Gastrocnemius medialis (tissue), 4 donors: ENCODE measurements around the gene CD79A. TPM values are rescaled to one million over a fixed set of nuclear protein-coding genes. Genes with fewer than 3 reads are reported as not detected.
A peak's percentile ranks its signal among the peaks of the same experiment; 100 is the strongest.

Experiments used
- ATAC-seq, 2 donors: fragments of 150-250 bp; one replicate each; pipeline ENCODE4 v1.9.1; 2016
- DNase-seq, 2 donors: peaks; one replicate each; pipeline ENCODE4 v3.0.0-alpha.2; 2019
- H3K27ac ChIP-seq, 4 donors: fragments of 200-600 bp; sonication (generic); 1 replicate in 1 of 4; 2 replicates in 3 of 4; pipeline ENCODE4 v1.5.1; 2016 to 2018; ENCODE audit warnings: mild to moderate bottlenecking in 2 of 4, moderate library complexity in 1 of 4
- H3K27me3 ChIP-seq, 3 donors: fragments of 200-600 bp; sonication (generic) in 2 of 3; 1 replicate in 1 of 3; 2 replicates in 2 of 3; pipeline versions ENCODE4 v1.5.1 to v1.6.0; 2016 to 2019; ENCODE audit warnings: mild to moderate bottlenecking in 1 of 3, moderate library complexity in 1 of 3
- H3K36me3 ChIP-seq, 2 donors: fragments of 200-600 bp; sonication (generic) in 1 of 2; one replicate each; pipeline ENCODE4 v1.5.1; 2017 to 2018
- H3K4me1 ChIP-seq, 2 donors: fragments of 200-600 bp; sonication (generic) in 1 of 2; one replicate each; pipeline ENCODE4 v1.5.1; 2016 to 2017; ENCODE audit warnings: mild to moderate bottlenecking in 2 of 2
- H3K4me3 ChIP-seq, 4 donors: fragments of 200-600 bp; sonication (generic) in 3 of 4; 1 replicate in 1 of 4; 2 replicates in 3 of 4; pipeline ENCODE4 v1.5.1; 2016 to 2019; ENCODE audit warnings: mild to moderate bottlenecking in 2 of 4
- H3K9me3 ChIP-seq, 3 donors: fragments of 200-600 bp; sonication (generic) in 2 of 3; 1 replicate in 1 of 3; 2 replicates in 2 of 3; pipeline ENCODE4 v1.5.1; 2016 to 2019
- POLR2A ChIP-seq, 2 donors: fragments of 450-650 bp; IDR thresholded peaks; one replicate each; pipeline ENCODE4 v1.6.1; 2017; ENCODE audit warnings: antibody characterized with exemption in 2 of 2, mild to moderate bottlenecking in 2 of 2, moderate library complexity in 2 of 2
- in situ Hi-C, 4 donors: fragments of 200-750 bp; cut with MboI; loops; one replicate each; pipeline versions ENCODE4 v1.15.0 to v1.8.0; 2017; ENCODE audit warnings: low sequenced_read_pairs in 4 of 4
- intact Hi-C: fragments of 100-400 bp; cut with DNase I; formaldehyde crosslinking; loops from one replicate; pipeline ENCODE4 v1.15.1; 2023; ENCODE audit warnings: low total_unique reads
- total RNA-seq, 4 donors: library from RNA; depleted of rRNA; stranded (reverse); fragments of >200 nt; gene quantifications; one replicate each; pipeline versions ENCODE4 v1.1.0 to v1.2.3, GENCODE V29; 2016
- TF ChIP-seq, protein P1 (sequence below), 5 experiments: fragments of 450-650 bp in 3 of 5; fragments of 200-600 bp in 2 of 5; sonication (generic) in 2 of 5; IDR thresholded peaks in 4 of 5; conservative IDR thresholded peaks in 1 of 5; 1 replicate in 4 of 5; 2 replicates in 1 of 5; pipeline ENCODE4 v1.5.1; 2016 to 2019; ENCODE audit warnings: antibody characterized with exemption in 5 of 5, mild to moderate bottlenecking in 3 of 5, moderate library complexity in 3 of 5

Gene CD79A
- total RNA-seq, 4 donors from 2014 or later: 0.20 TPM; not detected in 3

DNA sequence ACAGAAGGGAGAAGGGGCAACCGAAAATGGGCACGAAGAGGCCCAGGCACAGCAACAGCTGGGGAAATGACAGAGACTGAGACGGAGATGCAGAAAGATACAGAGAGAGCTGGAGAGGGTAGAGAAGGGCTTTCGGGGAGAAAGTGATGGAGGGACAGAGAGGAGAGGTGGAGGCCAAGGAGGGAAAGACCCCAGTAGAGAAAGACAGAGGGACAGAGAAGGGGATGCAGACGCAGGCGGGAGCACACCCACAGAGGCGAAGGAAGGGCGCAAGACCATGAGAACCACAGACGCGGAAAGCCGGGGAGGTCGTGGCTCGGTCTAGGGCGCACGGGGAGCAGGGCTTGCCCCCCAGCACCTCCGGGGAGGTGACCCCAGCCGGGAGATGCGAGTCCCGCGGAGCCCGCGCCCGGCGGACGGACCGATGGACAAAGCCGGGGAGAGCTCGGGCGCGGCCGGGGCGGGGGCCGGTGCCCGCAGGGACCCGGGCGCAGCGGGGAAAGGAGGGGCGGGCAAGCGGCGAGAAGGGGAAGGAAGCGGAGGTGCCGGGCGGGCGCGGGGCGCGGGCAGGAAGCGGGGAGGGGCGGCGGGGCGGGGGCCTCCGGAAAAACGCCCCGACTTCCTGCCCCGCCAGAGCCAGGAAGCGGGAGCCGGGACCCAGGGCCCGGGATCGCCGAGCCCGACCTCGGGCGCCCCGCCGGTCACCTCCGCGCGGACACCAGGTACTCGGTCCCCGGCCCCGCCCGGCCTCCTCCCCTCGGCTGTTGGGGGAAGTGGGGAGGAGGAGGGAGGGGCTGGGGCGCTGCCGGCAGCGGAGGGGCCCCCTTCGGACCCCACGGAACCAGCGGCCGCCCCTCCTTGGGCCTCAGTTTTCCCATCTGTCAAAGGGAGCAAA, 5.7 kb downstream of the CD79A start, which contains the start of gene ARHGEF1:
Gene ARHGEF1 (plus strand): TSS at position 617 of the 895 bp plus-strand sequence. CDS start 4,899 bp downstream, outside the sequence.
- TF ChIP-seq POLR2A (IDR thresholded peaks at IDR 0.05): peak; percentile 29 to 42
- TF ChIP-seq, protein P1, sequence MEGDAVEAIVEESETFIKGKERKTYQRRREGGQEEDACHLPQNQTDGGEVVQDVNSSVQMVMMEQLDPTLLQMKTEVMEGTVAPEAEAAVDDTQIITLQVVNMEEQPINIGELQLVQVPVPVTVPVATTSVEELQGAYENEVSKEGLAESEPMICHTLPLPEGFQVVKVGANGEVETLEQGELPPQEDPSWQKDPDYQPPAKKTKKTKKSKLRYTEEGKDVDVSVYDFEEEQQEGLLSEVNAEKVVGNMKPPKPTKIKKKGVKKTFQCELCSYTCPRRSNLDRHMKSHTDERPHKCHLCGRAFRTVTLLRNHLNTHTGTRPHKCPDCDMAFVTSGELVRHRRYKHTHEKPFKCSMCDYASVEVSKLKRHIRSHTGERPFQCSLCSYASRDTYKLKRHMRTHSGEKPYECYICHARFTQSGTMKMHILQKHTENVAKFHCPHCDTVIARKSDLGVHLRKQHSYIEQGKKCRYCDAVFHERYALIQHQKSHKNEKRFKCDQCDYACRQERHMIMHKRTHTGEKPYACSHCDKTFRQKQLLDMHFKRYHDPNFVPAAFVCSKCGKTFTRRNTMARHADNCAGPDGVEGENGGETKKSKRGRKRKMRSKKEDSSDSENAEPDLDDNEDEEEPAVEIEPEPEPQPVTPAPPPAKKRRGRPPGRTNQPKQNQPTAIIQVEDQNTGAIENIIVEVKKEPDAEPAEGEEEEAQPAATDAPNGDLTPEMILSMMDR (IDR thresholded peaks at IDR 0.05 in 4 of 5, conservative IDR thresholded peaks at IDR 0.05 in 1 of 5): no peak
- in situ Hi-C loops (no loop called here), intact Hi-C loops (loop anchor here (10.0 kb wide), 1 partner anchor 1598 kb away; the partner anchor contains the start of gene AKT2)
- peak; percentile 9 to 14 for ATAC-seq
- H3K36me3 ChIP-seq: no peaks in the 10 kb centered on the region
- peak within 1 kb of the TSS; percentile 79 to 89 (median 84) for H3K4me3 ChIP-seq
- H3K4me1 ChIP-seq: peaks cover 16 to 18% of the 10 kb centered on the region in 2 donors
- H3K27ac ChIP-seq: peak within 1 kb of the TSS; percentile 70 to 77 (median 74)
- H3K9me3 ChIP-seq: no peaks in the 10 kb centered on the region
- DNase-seq: no peak
- H3K27me3 ChIP-seq: no peaks in the 10 kb centered on the region

DNA sequence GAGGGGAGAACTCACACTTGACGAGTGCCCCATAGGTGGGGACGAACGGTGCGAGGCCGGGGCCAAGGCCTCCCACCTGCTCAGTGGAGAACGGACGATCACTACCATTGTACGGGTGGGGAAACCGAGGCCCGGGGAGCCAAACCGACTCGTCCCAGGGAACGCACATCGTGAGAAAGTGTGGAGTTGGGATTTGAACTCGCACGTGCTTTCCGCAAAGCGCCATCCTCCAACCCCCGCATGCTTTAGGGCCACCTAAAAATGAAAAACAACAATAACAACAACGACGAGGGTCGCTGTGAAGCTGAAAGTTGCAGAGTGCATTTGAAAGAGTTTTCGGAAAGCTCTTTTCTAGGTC, 6.4 kb downstream of the CD79A start:
- peak overlapping the region; percentile 70 to 77 (median 74) for H3K27ac ChIP-seq
- peaks cover 16 to 18% of the 10 kb centered on the region in 2 donors for H3K4me1 ChIP-seq
- intact Hi-C loops (loop anchor here (10.0 kb wide), 1 partner anchor 1599 kb away; the partner anchor contains the start of gene AKT2), in situ Hi-C loops (no loop called here)
- H3K4me3 ChIP-seq: peak overlapping the region; percentile 79 to 89 (median 84)
- H3K9me3 ChIP-seq: no peaks in the 10 kb centered on the region
- TF ChIP-seq, protein P1 (IDR thresholded peaks at IDR 0.05 in 4 of 5, conservative IDR thresholded peaks at IDR 0.05 in 1 of 5): no peak
- no peak for TF ChIP-seq POLR2A (IDR thresholded peaks at IDR 0.05)
- H3K27me3 ChIP-seq: no peaks in the 10 kb centered on the region
- no peaks in the 10 kb centered on the region for H3K36me3 ChIP-seq
- ATAC-seq: peak in 1 of 2 donors; percentile 4
- no peak for DNase-seq

DNA sequence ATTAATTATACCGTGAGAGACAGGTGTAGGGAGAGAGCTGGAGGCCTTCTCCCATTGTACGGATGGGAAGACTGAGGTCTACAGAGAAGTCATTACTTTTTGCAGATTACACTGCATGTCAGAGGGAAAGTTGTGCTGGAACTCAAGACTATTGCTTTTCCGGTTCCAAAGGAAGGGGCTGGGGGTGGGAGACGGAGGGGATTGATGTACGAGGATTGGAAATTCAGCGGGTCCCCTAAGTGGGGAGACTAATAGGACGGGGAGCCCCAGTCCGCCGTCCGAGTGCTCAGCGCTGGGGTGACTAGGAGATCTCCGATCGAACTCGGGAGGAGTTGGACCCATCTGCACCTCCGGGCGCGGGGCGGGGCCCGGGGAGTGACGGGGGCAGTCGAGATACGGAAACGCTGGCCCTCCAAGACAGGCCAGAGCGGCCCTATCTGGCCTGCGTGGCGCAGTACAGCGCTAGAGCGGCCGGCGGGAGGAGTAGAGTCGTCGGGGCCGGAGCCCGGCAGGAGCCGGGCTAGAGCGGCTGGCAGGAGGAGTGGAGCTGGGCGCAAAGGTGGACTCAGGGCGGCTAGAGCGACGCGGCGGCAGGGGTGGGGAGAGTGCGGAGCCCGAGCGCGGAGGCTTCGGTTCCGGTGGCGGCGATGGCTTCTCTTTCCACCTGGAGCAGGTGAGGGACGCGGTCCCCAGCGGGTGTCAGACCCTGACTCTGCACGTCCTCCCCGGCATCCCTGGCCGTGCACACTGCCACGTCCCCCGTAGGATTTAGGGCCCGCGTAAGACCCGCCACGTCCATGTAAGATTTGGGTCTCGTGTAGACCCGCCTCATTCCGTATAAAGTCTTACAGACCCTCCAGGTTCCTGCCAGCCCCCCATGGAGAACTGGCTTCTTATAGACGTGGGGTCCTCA, 7.0 kb downstream of the CD79A start:
- TF ChIP-seq, protein P1 (IDR thresholded peaks at IDR 0.05 in 4 of 5, conservative IDR thresholded peaks at IDR 0.05 in 1 of 5): peak in 2 of 5 experiments; percentile 36
- TF ChIP-seq POLR2A (IDR thresholded peaks at IDR 0.05): peak; percentile 51 to 67
- Histone ChIP-seq H3K27ac (peak overlapping the region; percentile 70 to 77 (median 74)), H3K9me3 (no peaks in the 10 kb centered on the region), H3K4me3 (peak overlapping the region; percentile 79 to 89 (median 84)), H3K36me3 (peaks cover 0 to 3% of the 10 kb centered on the region in 2 donors), H3K27me3 (no peaks in the 10 kb centered on the region), H3K4me1 (peaks cover 16 to 18% of the 10 kb centered on the region in 2 donors)
- ATAC-seq (peak; percentile 95), DNase-seq (peak; percentile 90 to 93)
- in situ Hi-C loops: no loop called here
- intact Hi-C loops: loop anchor here (1.0 to 10.0 kb wide), 3 partner anchors 25 to 1599 kb away; partner anchors contain the start of genes AKT2 and RABAC1
